ENCODE results near the gene MAGI1.

MAGI1 gene

GRCh38 chr3:65787340-65787739, 251.4 kb downstream of the MAGI1 start:
- no peak for DNase-seq

GRCh38 chr3:65786890-65787289, 251.8 kb downstream of the MAGI1 start:
- no peak for DNase-seq

GRCh38 chr3:65785065-65785645, 253.6 kb downstream of the MAGI1 start:
- peak; percentile 55 for DNase-seq

- no peak for DNase-seq
Measured at GRCh38 chr3:65783117-65783516, 255.6 kb downstream of the MAGI1 start.

GRCh38 chr3:65781594-65781993, 257.1 kb downstream of the MAGI1 start:
- no peak for DNase-seq

- DNase-seq: no peak
Measured at GRCh38 chr3:65779390-65779789, 259.3 kb downstream of the MAGI1 start.

- no peak for DNase-seq
Measured at GRCh38 chr3:65778968-65779367, 259.8 kb downstream of the MAGI1 start.

- no peak for DNase-seq
Measured at GRCh38 chr3:65777050-65777449, 261.7 kb downstream of the MAGI1 start.

- DNase-seq: no peak
Measured at GRCh38 chr3:65776494-65776893, 262.2 kb downstream of the MAGI1 start.

GRCh38 chr3:65776081-65776480, 262.6 kb downstream of the MAGI1 start:
- no peak for DNase-seq

GRCh38 chr3:65772758-65773157, 266.0 kb downstream of the MAGI1 start:
- no peak for DNase-seq

- DNase-seq: no peak
Measured at GRCh38 chr3:65767551-65767950, 271.2 kb downstream of the MAGI1 start.

- no peak for DNase-seq
Measured at GRCh38 chr3:65762235-65762580, 276.5 kb downstream of the MAGI1 start.

- DNase-seq: no peak
Measured at GRCh38 chr3:65761446-65762234, 277.1 kb downstream of the MAGI1 start.

- no peak for DNase-seq
Measured at GRCh38 chr3:65758876-65759598, 279.7 kb downstream of the MAGI1 start.

- no peak for DNase-seq
Measured at GRCh38 chr3:65758438-65758837, 280.3 kb downstream of the MAGI1 start.

GRCh38 chr3:65752636-65753035, 286.1 kb downstream of the MAGI1 start:
- DNase-seq: no peak

- peak; percentile 38 for DNase-seq
Measured at GRCh38 chr3:65751123-65751700, 287.5 kb downstream of the MAGI1 start.

- DNase-seq: no peak
Measured at GRCh38 chr3:65749066-65749465, 289.7 kb downstream of the MAGI1 start.

GRCh38 chr3:65748326-65748725, 290.4 kb downstream of the MAGI1 start:
- no peak for DNase-seq

GRCh38 chr3:65746848-65747247, 291.9 kb downstream of the MAGI1 start:
- DNase-seq: no peak

GRCh38 chr3:65745306-65745705, 293.4 kb downstream of the MAGI1 start:
- DNase-seq: no peak

- DNase-seq: peak; percentile 16
Measured at GRCh38 chr3:65742914-65743313, 295.8 kb downstream of the MAGI1 start.

- DNase-seq: no peak
Measured at GRCh38 chr3:65741540-65741939, 297.2 kb downstream of the MAGI1 start.

All from NCI-H69 (cell line).